Spleen (tissue), 7 donors: ENCODE measurements around the gene MUC2.

Experiments
- CTCF ChIP-seq, 11 experiments: fragments of 200-600 bp in 7 of 11; fragments of 450-650 bp in 4 of 11; sonication (generic) in 4 of 11; IDR thresholded peaks in 8 of 11; conservative IDR thresholded peaks in 3 of 11; 1 replicate in 7 of 11; 2 replicates in 4 of 11; pipeline versions ENCODE4 v1.4.0 to v1.8.0; 2016 to 2021; ENCODE audit warnings: antibody characterized with exemption in 11 of 11, inconsistent platforms in 4 of 11, mild to moderate bottlenecking in 1 of 11
- POLR2A ChIP-seq, 3 donors: fragments of 450-650 bp; IDR thresholded peaks; one replicate each; pipeline ENCODE4 v1.5.1; 2017; ENCODE audit warnings: antibody characterized with exemption in 3 of 3, mild to moderate bottlenecking in 1 of 3
- POLR2AphosphoS5 ChIP-seq, 3 donors: sonication (generic); formaldehyde crosslinking; IDR thresholded peaks; one replicate each; pipeline ENCODE4 v1.5.1; 2017; ENCODE audit warnings: antibody characterized with exemption in 3 of 3
- donor health status: DM: no; HTN: no; CAD: no; lungs with moderate emphysema.
- donor health status: DM: no; HTN: no; CAD: no.
- donor health status: DM: no; HTN: no; CAD: no.

GRCh38 chr11:1034001-1034400 is 40.7 kb upstream of the MUC2 start:
- no peak for TF ChIP-seq POLR2AphosphoS5 (IDR thresholded peaks at IDR 0.05)
- no peak for TF ChIP-seq CTCF (IDR thresholded peaks at IDR 0.05 in 8 of 11, conservative IDR thresholded peaks at IDR 0.05 in 3 of 11)
- TF ChIP-seq POLR2A (IDR thresholded peaks at IDR 0.05) = no peak
